NCI-H82 treated with DMSO at 0.1 percent for 48 hours (cell line): ENCODE measurements around the gene DENND5A.
A peak's percentile ranks its signal among the peaks of the same experiment; 100 is the strongest.
"Not testable (repeated sequence)": the region's sequence is repeated elsewhere in the genome, so short reads cannot be mapped to it uniquely, and the experiment has no call there.

Experiments
- DNase-seq: peaks from one replicate; lab custom pipeline; 2025; ENCODE audit not compliant: unreplicated experiment; lab: John Stamatoyannopoulos, UW

Gene DENND5A

GRCh38 chr11:9214765-9215164 is 50.4 kb downstream of the DENND5A start:
- DNase-seq: no peak

- DNase-seq: no peak
Measured at GRCh38 chr11:9211322-9211721, 53.8 kb downstream of the DENND5A start.

- no peak for DNase-seq
Measured at GRCh38 chr11:9210922-9211320, 54.2 kb downstream of the DENND5A start.

GRCh38 chr11:9210224-9210921 is 54.8 kb downstream of the DENND5A start:
- no peak for DNase-seq

GRCh38 chr11:9209604-9210003 is 55.5 kb downstream of the DENND5A start:
- not testable (repeated sequence) for DNase-seq

- peak; percentile 18 for DNase-seq
Measured at GRCh38 chr11:9208726-9209501, 56.2 kb downstream of the DENND5A start.

- DNase-seq: no peak
Measured at GRCh38 chr11:9207229-9207628, 57.9 kb downstream of the DENND5A start.

GRCh38 chr11:9206496-9206895 is 58.7 kb downstream of the DENND5A start:
- no peak for DNase-seq

- DNase-seq: no peak
Measured at GRCh38 chr11:9203691-9204311, 61.3 kb downstream of the DENND5A start.

GRCh38 chr11:9201372-9202162 is 63.6 kb downstream of the DENND5A start:
- no peak for DNase-seq

GRCh38 chr11:9200471-9200870 is 64.7 kb downstream of the DENND5A start:
- DNase-seq: no peak

GRCh38 chr11:9193316-9193715 is 71.8 kb downstream of the DENND5A start:
- DNase-seq: no peak

GRCh38 chr11:9192561-9192960 is 72.6 kb downstream of the DENND5A start:
- DNase-seq: no peak

- DNase-seq: not testable (repeated sequence)
Measured at GRCh38 chr11:9190326-9191016, 74.7 kb downstream of the DENND5A start.

GRCh38 chr11:9188860-9189259 is 76.3 kb downstream of the DENND5A start:
- DNase-seq: not testable (repeated sequence)

- DNase-seq: no peak
Measured at GRCh38 chr11:9187616-9188015, 77.5 kb downstream of the DENND5A start.

GRCh38 chr11:9184516-9184915 is 80.6 kb downstream of the DENND5A start:
- DNase-seq: no peak

- no peak for DNase-seq
Measured at GRCh38 chr11:9182180-9182871, 82.8 kb downstream of the DENND5A start.

- no peak for DNase-seq
Measured at GRCh38 chr11:9180784-9181183, 84.4 kb downstream of the DENND5A start.

GRCh38 chr11:9179141-9179540 is 86.0 kb downstream of the DENND5A start:
- no peak for DNase-seq
